SJSA1 (cell line): ENCODE results near the gene UPK3B. TPM values are rescaled to one million over a fixed set of nuclear protein-coding genes. Genes with fewer than 3 reads are reported as not detected.
"Not testable (repeated sequence)": the region's sequence is repeated elsewhere in the genome, so short reads cannot be mapped to it uniquely, and the experiment has no call there.

ENCODE experiments used
- DNase-seq, 2 experiments: peaks; one replicate each; pipeline ENCODE4 v3.0.0-alpha.2; 2015 to 2020; ENCODE audit warnings: low spot score in 2 of 2, low read depth in 1 of 2
- H3K27ac ChIP-seq: fragments of 250-450 bp; sonication (Bioruptor Pico); 2 replicates; pipeline ENCODE4 v1.5.1; 2020; ENCODE audit warnings: mild to moderate bottlenecking, moderate library complexity
- H3K27me3 ChIP-seq: fragments of 250-450 bp; sonication (Bioruptor Pico); replicated peaks from 2 replicates; pipeline ENCODE4 v1.5.1; 2020; ENCODE audit warnings: mild to moderate bottlenecking, moderate library complexity
- H3K36me3 ChIP-seq: fragments of 250-450 bp; sonication (Bioruptor Pico); 2 replicates; pipeline ENCODE4 v1.5.1; 2020; ENCODE audit warnings: mild to moderate bottlenecking
- H3K4me1 ChIP-seq: fragments of 250-450 bp; sonication (Bioruptor Pico); replicated peaks from 2 replicates; pipeline ENCODE4 v1.6.1; 2021; ENCODE audit warnings: mild to moderate bottlenecking
- H3K4me3 ChIP-seq: fragments of 250-450 bp; sonication (Bioruptor Pico); 2 replicates; pipeline ENCODE4 v1.5.1; 2020; ENCODE audit warnings: mild to moderate bottlenecking
- H3K9me3 ChIP-seq: fragments of 250-450 bp; sonication (Bioruptor Pico); replicated peaks from 2 replicates; pipeline ENCODE4 v1.5.1; 2020; ENCODE audit warnings: mild to moderate bottlenecking
- total RNA-seq: library from RNA; depleted of rRNA; stranded (reverse); fragments of >200 nt; shearing (Covaris generic); gene quantifications from 2 replicates; pipeline ENCODE4 v1.2.3, GENCODE V29; 2014; rRNA removed

The UPK3B gene
- 0.11 TPM in 1 of 2 replicates, not detected in the other for total RNA-seq

DNA sequence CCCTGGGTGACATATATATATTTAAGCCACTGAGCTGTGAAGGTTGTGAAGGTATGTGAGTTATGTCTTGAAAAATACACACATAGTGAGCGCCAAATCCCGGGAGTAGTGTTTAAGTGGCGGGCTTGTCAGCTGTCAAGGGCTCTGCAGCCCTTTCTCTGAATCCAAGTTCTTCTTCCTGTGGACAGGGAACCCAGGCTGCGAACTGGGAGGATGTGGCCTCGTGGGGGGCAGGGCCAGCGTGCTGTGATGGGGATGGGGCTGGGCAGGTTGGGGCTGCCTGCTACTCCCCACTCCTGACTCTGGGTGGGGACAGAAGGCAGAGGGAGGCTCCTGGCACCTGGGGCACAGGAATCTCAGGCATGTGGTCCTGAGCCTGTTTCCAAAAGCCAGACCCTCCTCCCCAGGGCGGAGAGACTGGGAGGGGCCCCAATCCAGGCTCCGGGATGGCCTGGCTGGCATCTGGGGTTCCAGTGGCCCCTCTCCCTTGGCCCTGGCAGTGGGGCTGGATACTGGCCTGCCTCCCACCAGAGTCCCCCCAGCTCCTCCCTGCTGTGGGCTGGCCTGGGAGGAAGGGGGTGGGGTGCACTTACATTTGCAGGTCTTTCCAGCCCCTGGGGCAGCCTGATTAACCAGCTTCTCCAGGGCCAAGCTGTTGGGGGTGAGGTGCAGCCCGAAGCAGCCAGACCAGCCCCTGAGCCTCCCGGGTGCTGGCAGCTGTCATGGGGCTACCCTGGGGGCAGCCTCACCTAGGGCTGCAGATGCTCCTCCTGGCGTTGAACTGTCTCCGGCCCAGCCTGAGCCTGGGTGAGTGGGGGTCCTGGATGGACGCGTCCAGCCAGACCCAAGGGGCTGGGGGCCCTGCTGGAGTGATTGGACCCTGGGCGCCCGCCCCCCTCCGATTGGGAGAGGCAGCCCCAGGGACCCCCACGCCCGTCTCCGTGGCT is at the start of gene UPK3B:
UPK3B (plus strand) TSS at position 622 of the 947 bp plus-strand sequence; CDS start at position 723, 101 bp downstream.
- Histone ChIP-seq H3K27ac (no peak within 1 kb of the TSS), H3K36me3 (peaks cover 12% of the 10 kb centered on the region), H3K27me3 (no peaks in the 10 kb centered on the region), H3K4me3 (no peak within 1 kb of the TSS), H3K4me1 (peaks cover 7% of the 10 kb centered on the region), H3K9me3 (no peaks in the 10 kb centered on the region)
- DNase-seq, result peak in 1 of 2 experiments; percentile 39

GRCh38 chr7:76460767-76461166 is 49.6 kb upstream of the UPK3B start:
- H3K36me3 ChIP-seq, H3K4me3 ChIP-seq, H3K9me3 ChIP-seq, DNase-seq, H3K4me1 ChIP-seq, H3K27me3 ChIP-seq, H3K27ac ChIP-seq: not testable (repeated sequence)

GRCh38 chr7:76461464-76462101 is 48.8 kb upstream of the UPK3B start, which contains the start of gene DTX2:
Gene DTX2, plus strand, starts transcription at chr7:76461709. Its CDS starts 18,801 bp downstream, at chr7:76480510.
- not testable (repeated sequence) for DNase-seq, H3K27ac ChIP-seq, H3K27me3 ChIP-seq, H3K4me3 ChIP-seq, H3K4me1 ChIP-seq, H3K36me3 ChIP-seq, H3K9me3 ChIP-seq

DNA sequence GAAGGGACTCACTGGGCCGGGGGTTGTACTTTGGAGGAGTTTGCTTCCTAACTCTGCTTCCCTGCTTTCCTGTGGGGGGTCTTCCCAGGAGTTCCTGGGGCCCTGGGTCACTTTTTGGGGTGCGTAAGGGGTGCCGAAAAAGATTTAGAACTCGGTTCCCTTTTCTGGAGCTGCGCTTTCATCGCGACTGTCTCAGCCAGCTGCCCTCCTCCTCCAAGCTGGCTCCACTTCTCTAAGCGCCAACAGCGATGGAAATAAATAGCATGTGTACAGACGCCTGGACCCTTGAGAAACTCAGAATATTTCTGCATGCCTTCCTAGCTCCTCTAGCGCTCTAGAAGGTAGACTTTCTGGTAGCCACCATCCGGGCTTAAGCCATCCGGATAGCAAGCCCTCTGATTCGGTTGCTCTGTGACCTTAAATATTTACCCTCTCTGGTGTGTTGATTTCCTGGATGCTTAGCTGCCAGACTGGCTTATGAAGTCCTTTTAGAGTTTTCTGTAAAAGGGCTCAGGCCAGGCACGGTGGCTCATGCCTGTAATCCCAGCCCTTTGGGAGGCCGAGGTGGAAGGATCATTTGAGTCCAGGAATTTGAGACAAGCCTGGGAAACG is 48.0 kb upstream of the UPK3B start:
- not testable (repeated sequence) for H3K4me1 ChIP-seq, DNase-seq, H3K4me3 ChIP-seq

DNA sequence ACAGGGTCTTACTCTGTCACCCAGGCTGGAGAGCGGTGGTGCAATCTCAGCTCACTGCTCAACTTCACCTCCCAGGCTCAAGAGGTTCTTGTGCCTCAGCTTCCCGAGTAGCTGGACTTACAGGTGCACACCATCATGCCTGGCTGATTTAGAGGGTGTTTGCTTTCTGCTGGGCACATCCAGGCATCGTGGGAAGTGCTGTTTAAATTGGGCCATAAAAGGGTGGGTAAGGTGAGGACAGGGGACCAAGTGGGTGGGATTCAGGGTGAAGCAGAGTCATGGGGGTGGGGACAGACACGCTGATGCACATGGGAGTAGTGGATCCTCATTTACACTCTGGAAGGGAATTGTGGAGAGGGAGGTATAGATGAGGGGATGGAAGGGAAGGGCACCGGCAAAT is 45.4 kb upstream of the UPK3B start:
- not testable (repeated sequence) for H3K27ac ChIP-seq, H3K27me3 ChIP-seq, H3K4me1 ChIP-seq, DNase-seq, H3K4me3 ChIP-seq, H3K36me3 ChIP-seq, H3K9me3 ChIP-seq

More for the DNA sequence above, 48.0 kb upstream of the UPK3B start:
- not testable (repeated sequence) for H3K27me3 ChIP-seq, H3K9me3 ChIP-seq, H3K27ac ChIP-seq, H3K36me3 ChIP-seq

DNA sequence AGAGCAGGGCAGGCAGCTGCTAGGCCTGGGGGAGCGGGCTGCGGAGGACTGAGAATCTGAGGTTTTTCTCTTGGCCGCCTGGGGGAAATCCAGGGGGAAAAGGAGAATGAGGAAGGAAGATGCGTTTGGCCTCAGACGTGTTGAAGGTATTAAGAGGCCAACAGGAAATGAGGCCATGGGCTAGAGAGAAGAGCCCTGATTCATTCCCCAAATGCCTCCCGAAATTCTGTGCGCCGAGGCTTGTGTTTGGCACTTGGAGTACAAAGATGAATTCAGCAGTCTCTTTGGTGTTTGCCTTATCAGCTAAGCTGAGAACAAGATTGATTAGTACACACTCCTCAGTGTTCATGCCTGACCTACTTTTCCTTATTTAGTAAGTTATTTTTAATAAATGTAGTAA is 44.4 kb upstream of the UPK3B start:
- not testable (repeated sequence) for H3K4me1 ChIP-seq, H3K36me3 ChIP-seq, H3K9me3 ChIP-seq, DNase-seq, H3K4me3 ChIP-seq, H3K27me3 ChIP-seq, H3K27ac ChIP-seq

DNA sequence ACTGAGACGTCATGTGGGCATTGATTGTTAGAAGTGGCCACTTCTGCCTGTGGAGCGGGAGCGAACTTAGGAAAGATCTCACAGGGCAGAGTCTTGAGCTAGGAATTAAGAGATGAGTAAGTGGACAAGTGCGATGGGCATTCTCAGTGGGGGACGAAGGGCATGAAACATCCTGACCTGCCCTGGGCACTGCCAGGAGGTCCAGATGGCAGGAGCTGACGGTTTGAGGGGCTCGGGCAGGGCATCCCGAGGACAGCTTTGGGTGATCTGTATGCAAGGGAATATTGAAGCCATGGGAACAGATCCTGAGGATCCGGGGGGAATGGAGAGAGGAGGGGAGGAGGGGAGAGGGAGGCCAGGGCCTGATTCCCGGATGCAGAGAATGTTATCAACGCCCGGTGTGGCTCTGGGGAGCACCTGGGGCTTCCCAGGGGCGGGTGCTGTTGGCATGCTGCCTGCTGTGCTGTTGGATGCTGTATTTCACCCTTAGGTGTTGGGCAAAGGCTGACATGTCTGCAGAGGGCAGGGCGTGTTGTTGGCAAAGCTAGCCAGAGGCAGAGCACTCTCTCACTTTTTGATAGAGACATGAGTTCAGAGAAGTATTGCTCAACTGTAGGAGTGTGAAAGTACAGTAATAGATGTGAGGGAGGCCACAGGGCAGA is 42.5 kb upstream of the UPK3B start:
- not testable (repeated sequence) for DNase-seq, H3K9me3 ChIP-seq, H3K4me3 ChIP-seq, H3K27me3 ChIP-seq, H3K36me3 ChIP-seq, H3K27ac ChIP-seq, H3K4me1 ChIP-seq

- not testable (repeated sequence) for H3K36me3 ChIP-seq, H3K27me3 ChIP-seq, H3K9me3 ChIP-seq, H3K27ac ChIP-seq, H3K4me3 ChIP-seq, H3K4me1 ChIP-seq
- DNase-seq, result peak in 1 of 2 experiments; percentile 18
Measured at GRCh38 chr7:76471556-76472221, 38.7 kb upstream of the UPK3B start.

DNA sequence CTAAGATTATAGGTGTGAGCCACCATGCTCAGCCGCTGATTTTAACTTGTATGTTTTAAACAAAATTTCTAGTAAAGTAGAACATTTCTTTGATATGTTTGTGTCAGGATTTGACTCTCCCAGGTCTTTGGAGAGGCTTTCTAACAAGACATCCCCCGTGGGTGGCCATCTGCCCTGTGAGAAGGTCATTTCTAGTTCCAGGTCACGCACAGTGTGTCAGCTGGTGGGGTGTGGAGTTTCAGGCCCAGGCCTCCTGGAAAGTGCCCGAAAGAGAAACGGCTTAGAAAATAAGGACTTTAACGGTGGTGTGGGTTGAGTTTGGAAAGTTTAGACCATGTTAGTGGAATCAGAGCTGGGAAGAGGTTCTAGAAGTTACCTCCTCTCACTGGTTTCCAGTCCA is 37.3 kb upstream of the UPK3B start:
- H3K4me3 ChIP-seq, DNase-seq: not testable (repeated sequence)

GRCh38 chr7:76476280-76476679 is 34.1 kb upstream of the UPK3B start:
- H3K9me3 ChIP-seq, DNase-seq, H3K27me3 ChIP-seq, H3K36me3 ChIP-seq, H3K4me3 ChIP-seq, H3K4me1 ChIP-seq, H3K27ac ChIP-seq: not testable (repeated sequence)

More for the DNA sequence above, 37.3 kb upstream of the UPK3B start:
- not testable (repeated sequence) for H3K4me1 ChIP-seq, H3K27me3 ChIP-seq, H3K27ac ChIP-seq, H3K36me3 ChIP-seq, H3K9me3 ChIP-seq

DNA sequence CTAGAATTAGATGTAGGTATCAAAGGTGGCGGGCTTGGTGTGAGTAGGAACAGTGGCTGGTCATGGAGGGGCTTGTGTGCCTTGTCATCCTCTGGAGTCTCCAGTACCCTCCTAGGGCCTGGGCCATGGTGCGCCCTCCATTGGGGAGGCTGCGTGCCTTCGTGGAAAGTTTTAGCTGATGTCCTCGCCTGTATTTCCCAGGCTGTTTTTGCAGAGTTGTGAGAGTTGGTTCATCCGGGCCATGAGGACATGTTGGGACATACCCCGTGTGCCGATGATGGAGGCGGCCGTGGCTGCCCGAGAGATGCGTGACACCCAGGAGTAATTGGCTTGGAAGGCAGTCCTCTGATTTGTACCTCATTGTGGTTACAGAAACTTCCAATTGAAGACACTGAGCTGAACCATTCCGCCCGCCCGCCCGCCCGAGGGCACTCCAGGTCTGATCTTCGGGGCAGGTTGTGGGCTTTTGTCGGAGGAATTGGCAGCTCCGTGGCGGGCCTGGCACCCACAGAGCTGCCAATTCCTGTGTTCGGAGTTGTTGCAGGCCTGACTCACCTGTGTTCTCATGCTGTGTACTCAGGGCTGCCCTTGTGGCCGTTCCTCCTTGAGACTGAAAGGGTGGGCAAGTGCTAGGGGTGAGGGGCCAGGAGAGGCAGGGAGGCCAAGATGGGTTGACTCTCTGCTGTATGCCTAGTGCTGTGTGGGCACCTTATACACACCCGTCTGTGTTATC is 33.4 kb upstream of the UPK3B start:
- not testable (repeated sequence) for H3K9me3 ChIP-seq, H3K36me3 ChIP-seq, H3K27me3 ChIP-seq, H3K4me1 ChIP-seq, H3K4me3 ChIP-seq, H3K27ac ChIP-seq, DNase-seq

GRCh38 chr7:76479628-76480027 is 30.7 kb upstream of the UPK3B start:
- H3K4me3 ChIP-seq, H3K27me3 ChIP-seq, DNase-seq: not testable (repeated sequence)

More at GRCh38 chr7:76479628-76480027, 30.7 kb upstream of the UPK3B start:
- not testable (repeated sequence) for H3K9me3 ChIP-seq, H3K27ac ChIP-seq, H3K36me3 ChIP-seq, H3K4me1 ChIP-seq
